ENCODE results near the gene TMCC3.

Gene TMCC3

DNA sequence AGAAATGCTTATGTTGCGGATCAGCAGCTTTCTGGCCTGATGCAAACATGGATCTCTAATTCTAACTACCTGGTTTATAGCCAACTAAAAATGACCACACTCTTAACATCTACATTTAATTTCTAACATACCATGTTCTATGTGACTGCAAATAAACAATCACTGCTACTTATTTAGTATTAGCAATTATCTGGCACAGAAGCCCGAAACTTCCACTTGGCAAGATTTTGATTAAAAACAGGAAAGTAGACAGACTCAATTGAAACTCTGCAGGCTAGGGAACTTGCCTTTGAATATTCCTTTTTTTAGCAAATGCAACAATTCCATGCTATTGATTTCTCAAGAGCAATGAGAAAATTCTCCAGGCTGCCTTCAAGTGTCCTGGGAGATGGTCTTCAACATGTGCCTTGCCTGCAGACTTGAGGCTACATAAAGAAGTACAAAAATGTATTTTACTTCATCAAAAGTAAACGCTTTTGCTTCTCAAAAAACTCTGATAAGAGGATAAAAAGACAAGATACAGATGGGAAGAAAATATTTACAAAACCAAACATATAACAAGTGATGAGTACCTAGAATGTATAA is 9.1 kb upstream of the TMCC3 start:
- TF ChIP-seq, protein P1, sequence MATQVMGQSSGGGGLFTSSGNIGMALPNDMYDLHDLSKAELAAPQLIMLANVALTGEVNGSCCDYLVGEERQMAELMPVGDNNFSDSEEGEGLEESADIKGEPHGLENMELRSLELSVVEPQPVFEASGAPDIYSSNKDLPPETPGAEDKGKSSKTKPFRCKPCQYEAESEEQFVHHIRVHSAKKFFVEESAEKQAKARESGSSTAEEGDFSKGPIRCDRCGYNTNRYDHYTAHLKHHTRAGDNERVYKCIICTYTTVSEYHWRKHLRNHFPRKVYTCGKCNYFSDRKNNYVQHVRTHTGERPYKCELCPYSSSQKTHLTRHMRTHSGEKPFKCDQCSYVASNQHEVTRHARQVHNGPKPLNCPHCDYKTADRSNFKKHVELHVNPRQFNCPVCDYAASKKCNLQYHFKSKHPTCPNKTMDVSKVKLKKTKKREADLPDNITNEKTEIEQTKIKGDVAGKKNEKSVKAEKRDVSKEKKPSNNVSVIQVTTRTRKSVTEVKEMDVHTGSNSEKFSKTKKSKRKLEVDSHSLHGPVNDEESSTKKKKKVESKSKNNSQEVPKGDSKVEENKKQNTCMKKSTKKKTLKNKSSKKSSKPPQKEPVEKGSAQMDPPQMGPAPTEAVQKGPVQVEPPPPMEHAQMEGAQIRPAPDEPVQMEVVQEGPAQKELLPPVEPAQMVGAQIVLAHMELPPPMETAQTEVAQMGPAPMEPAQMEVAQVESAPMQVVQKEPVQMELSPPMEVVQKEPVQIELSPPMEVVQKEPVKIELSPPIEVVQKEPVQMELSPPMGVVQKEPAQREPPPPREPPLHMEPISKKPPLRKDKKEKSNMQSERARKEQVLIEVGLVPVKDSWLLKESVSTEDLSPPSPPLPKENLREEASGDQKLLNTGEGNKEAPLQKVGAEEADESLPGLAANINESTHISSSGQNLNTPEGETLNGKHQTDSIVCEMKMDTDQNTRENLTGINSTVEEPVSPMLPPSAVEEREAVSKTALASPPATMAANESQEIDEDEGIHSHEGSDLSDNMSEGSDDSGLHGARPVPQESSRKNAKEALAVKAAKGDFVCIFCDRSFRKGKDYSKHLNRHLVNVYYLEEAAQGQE (IDR thresholded peaks at IDR 0.05; ENCODE audit: insufficient read depth in 1 of 2, low read depth in 2 of 2, low read length in 2 of 2) = no peak
- no peak for TF ChIP-seq SIN3A (IDR thresholded peaks at IDR 0.05; ENCODE audit: borderline replicate concordance, insufficient read depth, low read length)

DNA sequence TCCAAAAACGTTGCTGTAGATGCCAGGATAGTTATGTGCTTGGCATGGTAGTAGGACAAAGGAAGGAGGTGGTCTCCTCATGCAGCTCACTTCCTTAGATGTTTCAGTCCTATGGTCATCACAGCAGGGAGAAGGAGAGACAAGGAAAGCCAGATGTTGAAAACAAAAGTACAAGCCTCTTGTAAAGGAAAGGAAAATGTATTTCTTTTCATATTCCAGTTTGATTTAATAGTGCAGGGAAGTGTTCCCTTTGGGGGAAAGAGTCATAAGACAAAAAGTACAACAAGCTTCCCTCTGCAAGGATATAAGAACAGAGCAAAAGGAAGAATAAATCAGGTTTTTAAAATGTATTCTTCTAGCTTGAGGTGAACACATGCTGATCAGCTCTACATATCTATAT is 8.6 kb upstream of the TMCC3 start:
- TF ChIP-seq FOXP2 (optimal IDR thresholded peaks at IDR 0.05; ENCODE audit: borderline replicate concordance, extremely low read depth, extremely low read length, insufficient read depth) = no peak
- TF ChIP-seq, protein P1 (IDR thresholded peaks at IDR 0.05; ENCODE audit: insufficient read depth in 1 of 2, low read depth in 2 of 2, low read length in 2 of 2) = no peak

DNA sequence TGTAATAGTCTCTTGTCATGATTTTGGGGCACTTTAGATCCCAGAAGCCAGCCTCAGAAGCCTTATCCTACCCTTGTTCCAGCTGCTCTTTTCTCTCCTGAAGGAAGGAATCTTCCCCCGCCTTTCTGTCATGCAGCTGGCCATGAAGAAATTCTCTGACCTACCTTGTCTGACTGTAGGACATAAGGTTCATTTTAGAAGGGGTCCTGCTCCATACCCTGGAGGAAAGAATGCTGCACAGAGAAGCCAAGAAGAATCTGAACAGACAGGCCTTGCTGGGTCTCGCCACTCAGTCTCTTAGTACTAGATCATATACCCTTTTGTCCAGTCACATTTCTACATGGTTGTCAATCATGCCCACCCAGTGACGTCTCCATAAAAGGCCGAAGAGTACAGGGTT is 6.2 kb upstream of the TMCC3 start:
- TF ChIP-seq POLR2AphosphoS5 (IDR thresholded peaks at IDR 0.05; ENCODE audit: low read depth, low read length) (no peak), SIN3A (IDR thresholded peaks at IDR 0.05; ENCODE audit: borderline replicate concordance, insufficient read depth, low read length) (no peak), TAF1 (IDR thresholded peaks at IDR 0.05; ENCODE audit: borderline replicate concordance, insufficient read depth, low read length) (no peak), FOXP2 (optimal IDR thresholded peaks at IDR 0.05; ENCODE audit: borderline replicate concordance, extremely low read depth, extremely low read length, insufficient read depth) (no peak)
- TF ChIP-seq, protein P1 (IDR thresholded peaks at IDR 0.05; ENCODE audit: insufficient read depth in 1 of 2, low read depth in 2 of 2, low read length in 2 of 2) = no peak

DNA sequence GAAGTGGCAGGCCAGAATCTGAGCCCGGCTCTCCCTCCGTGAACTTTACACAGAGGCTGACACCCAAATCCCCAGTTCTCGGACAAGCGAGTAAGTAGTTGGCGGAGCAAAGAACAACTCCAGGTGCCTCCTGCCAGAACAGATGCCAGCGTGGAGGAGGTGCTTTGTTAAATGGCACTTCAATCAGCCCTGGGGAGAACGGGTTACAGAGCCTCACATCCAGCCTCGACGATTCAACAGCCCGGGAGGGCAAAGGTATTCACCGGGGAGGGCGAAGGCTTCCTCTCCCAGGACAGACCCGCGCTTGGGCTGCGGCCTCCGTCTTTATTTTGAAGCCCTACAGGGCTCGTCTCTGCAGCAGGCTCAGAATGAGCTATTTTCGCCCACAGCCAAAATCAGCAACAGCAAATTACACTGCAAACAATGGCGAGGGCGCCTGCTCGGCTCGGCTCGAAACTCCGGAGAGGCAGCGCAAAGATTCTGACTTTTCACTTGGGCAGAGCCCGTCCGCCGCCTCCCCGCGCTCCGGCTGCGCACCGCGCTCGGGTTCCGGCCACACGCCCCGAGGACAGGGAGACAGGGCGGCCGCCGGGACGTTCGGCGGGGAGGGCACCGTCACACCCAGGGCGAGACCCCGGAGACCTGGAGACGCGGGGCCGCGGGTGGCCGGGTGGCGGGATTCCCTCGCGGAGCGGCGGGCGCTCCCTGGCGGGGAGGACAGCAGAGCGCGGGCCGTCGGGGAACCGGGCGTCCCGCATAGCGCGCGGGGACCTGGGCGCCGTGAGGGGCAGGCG is 811 bp downstream of the TMCC3 start:
- TF ChIP-seq, protein P1 (IDR thresholded peaks at IDR 0.05; ENCODE audit: insufficient read depth in 1 of 2, low read depth in 2 of 2, low read length in 2 of 2) = no peak
- TF ChIP-seq TAF1 (IDR thresholded peaks at IDR 0.05; ENCODE audit: borderline replicate concordance, insufficient read depth, low read length) (no peak), SIN3A (IDR thresholded peaks at IDR 0.05; ENCODE audit: borderline replicate concordance, insufficient read depth, low read length) (no peak), POLR2AphosphoS5 (IDR thresholded peaks at IDR 0.05; ENCODE audit: low read depth, low read length) (no peak), FOXP2 (optimal IDR thresholded peaks at IDR 0.05; ENCODE audit: borderline replicate concordance, extremely low read depth, extremely low read length, insufficient read depth) (no peak)

DNA sequence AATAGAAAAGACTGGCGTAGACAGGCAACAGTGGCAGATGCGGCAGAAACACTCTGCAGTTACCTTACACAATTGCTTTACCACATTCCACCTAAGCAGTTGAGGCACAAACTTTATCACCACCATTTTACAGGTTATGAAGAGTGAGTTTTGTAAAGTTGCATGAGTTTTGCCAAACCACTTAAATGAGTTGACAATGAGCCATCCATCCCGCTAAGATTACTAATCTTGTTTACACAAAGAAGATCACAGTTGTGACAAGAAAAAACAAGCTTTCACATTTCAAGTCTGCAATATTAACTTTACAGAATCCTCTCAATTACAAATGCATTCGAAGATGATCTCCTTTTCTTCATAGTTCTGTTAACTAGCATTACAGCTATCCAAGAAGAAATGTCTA is 1.8 kb downstream of the TMCC3 start:
- no peak for TF ChIP-seq POLR2AphosphoS5 (IDR thresholded peaks at IDR 0.05; ENCODE audit: low read depth, low read length)
- TF ChIP-seq FOXP2 (optimal IDR thresholded peaks at IDR 0.05; ENCODE audit: borderline replicate concordance, extremely low read depth, extremely low read length, insufficient read depth) = no peak
- TF ChIP-seq, protein P1 (IDR thresholded peaks at IDR 0.05; ENCODE audit: insufficient read depth in 1 of 2, low read depth in 2 of 2, low read length in 2 of 2) = no peak
- no peak for TF ChIP-seq SIN3A (IDR thresholded peaks at IDR 0.05; ENCODE audit: borderline replicate concordance, insufficient read depth, low read length)
- TF ChIP-seq TAF1 (IDR thresholded peaks at IDR 0.05; ENCODE audit: borderline replicate concordance, insufficient read depth, low read length) = no peak

Data from PFSK-1 (cell line).